ENCODE data around the gene NGEF.

DNA sequence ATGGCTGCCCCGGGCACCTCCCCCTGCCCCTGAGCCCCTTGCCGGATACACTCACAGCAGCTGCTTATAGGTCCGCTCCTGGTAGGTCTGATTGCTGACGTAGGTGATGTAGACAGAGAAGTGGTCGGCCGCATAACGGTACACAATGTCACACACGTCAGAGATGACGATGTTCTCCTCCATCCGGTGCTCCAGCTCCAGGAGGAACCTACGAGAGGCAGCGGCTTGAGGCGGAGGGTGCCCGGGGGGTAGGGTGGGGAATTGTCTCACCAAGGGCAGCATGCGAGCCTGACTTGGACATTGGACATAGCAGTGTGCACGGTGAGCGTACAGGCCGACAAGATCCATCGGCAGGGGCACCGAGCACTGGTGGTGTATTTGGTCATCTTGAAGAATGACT lies 120.2 kb downstream of the NGEF start:
- TF ChIP-seq CTCF (conservative IDR thresholded peaks at IDR 0.05) (no peak), ZFX (IDR thresholded peaks at IDR 0.05) (no peak)
